ENCODE data around the gene LDB2. TPM values are rescaled to one million over a fixed set of nuclear protein-coding genes. Genes with fewer than 3 reads are reported as not detected.

LDB2 gene
- total and polyA plus RNA-seq, 2 of the 8 experiments (the other 6 are each of a cell fraction or from before 2014, with no cell fraction given), result 57.0 to 140 TPM

DNA sequence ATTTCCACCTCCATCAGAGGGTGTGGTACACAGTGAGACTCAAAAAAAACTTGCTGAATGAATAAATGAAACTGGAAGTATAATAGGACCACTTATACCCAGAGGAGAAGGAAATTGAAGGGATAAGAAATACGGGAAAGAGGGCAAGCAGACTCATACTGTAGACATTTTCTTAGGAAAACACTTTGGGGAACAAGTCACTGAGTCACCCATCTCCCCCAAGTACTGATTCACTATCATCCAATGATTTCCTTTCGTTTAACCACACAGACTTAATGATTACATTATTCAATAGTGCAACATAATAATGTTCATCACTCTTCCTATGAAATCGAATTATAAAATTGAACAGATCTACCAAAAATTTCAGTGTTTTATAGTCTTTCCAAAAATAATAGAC lies 97.1 kb downstream of the LDB2 start:
- Histone ChIP-seq H2BK20ac (ENCODE audit: low read length) (no peak overlapping the region), H3K79me2 (ENCODE audit: control insufficient read depth in 1 of 2, insufficient read depth in 2 of 2, low read length in 2 of 2) (no peaks in the 10 kb centered on the region), H3K27me3 (replicated peaks in 1 of 4; ENCODE audit: control insufficient read depth in 3 of 4, extremely low read depth in 1 of 4, insufficient read depth in 3 of 4, low read length in 3 of 4) (no peaks in the 10 kb centered on the region), H3K4ac (replicated peaks; ENCODE audit: insufficient read length, low read depth, low read length) (no peak overlapping the region), H3K4me2 (ENCODE audit: insufficient read depth in 1 of 2, low read depth in 2 of 2, low read length in 2 of 2) (no peak overlapping the region), H2AFZ (ENCODE audit: low read length) (no peak overlapping the region), H3K4me3 (ENCODE audit: extremely low read depth in 1 of 4, insufficient read depth in 2 of 4, low read depth in 3 of 4, low read length in 4 of 4) (no peak overlapping the region), H3K9me3 (ENCODE audit: insufficient read depth in 2 of 2, low read depth in 1 of 2, low read length in 1 of 2) (no peaks in the 10 kb centered on the region), H3K23me2 (ENCODE audit: low read depth, low read length) (no peaks in the 10 kb centered on the region), H3K9ac (replicated peaks in 1 of 4; ENCODE audit: extremely low read depth in 1 of 4, low read depth in 3 of 4, low read length in 3 of 4) (no peak overlapping the region), H3K36me3 (ENCODE audit: control insufficient read depth in 2 of 4, insufficient read depth in 4 of 4, low read length in 3 of 4) (no peaks in the 10 kb centered on the region; a peak in 1 of 8 replicates), H4K5ac (ENCODE audit: insufficient read length, low read depth, low read length) (no peak overlapping the region), H4K8ac (ENCODE audit: extremely low read depth, insufficient read depth, low read length) (no peak overlapping the region), H4K20me1 (replicated peaks in 1 of 2; ENCODE audit: control insufficient read depth in 1 of 2, insufficient read depth in 2 of 2, low read length in 2 of 2) (peaks cover 0 to 1% of the 10 kb centered on the region in 2 experiments), H3K4me1 (replicated peaks in 1 of 4; ENCODE audit: control insufficient read depth in 3 of 4, insufficient read depth in 4 of 4, low read length in 3 of 4) (peaks cover 0 to 3% (median 0%) of the 10 kb centered on the region in 4 experiments; a peak in 1 of 7 replicates), H3K18ac (ENCODE audit: extremely low read depth, low read length) (no peak overlapping the region), H3K56ac (replicated peaks; ENCODE audit: insufficient read length, low read depth, low read length) (no peak overlapping the region), H3K27ac (ENCODE audit: low read depth, low read length) (no peak overlapping the region), H2BK120ac (replicated peaks; ENCODE audit: low read depth, low read length) (no peak overlapping the region), H2BK5ac (ENCODE audit: low read depth, low read length) (no peak overlapping the region), H3K23ac (ENCODE audit: insufficient read length) (no peak overlapping the region), H3K14ac (ENCODE audit: insufficient read length) (no peak overlapping the region), H2BK12ac (ENCODE audit: low read depth, low read length) (no peak overlapping the region), H3K79me1 (ENCODE audit: low read depth, low read length) (no peaks in the 10 kb centered on the region; the same call in 1 of the 2 replicates), H2AK5ac (ENCODE audit: low read depth, low read length) (no peak overlapping the region), H2BK15ac (ENCODE audit: low read length) (no peak overlapping the region), H4K91ac (replicated peaks; ENCODE audit: insufficient read length, low read length) (no peak overlapping the region)
- POLR2A ChIA-PET (ENCODE audit: partially characterized antibody), result no interaction called here
- CTCF ChIA-PET (ENCODE audit: partially characterized antibody), result interaction anchor here (0.6 to 2.0 kb wide), 2 partner anchors 8 to 189 kb away, joined by 3 to 17 read pairs; no protein-coding TSS in a partner anchor
- WGBS, 2 experiments (ENCODE audit: extremely low coverage in 1 of 2, insufficient coverage in 1 of 2, insufficient read length in 1 of 2, insufficient replicate concordance in 2 of 2, low coverage in 1 of 2, low lambda C conversion rate in 2 of 2, missing lambda C conversion rate in 1 of 2), result 94% methylated on average over 3 of the region's 3 CpGs; no CpG with 5 or more reads in 1 of the 2 experiments
- FAIRE-seq (no peak), DNase-seq (ENCODE audit: low read depth in 1 of 2, low spot score in 2 of 2) (no peak)

All from H1 (cell line).